ENCODE results near the gene FETUB. TPM values are rescaled to one million over a fixed set of nuclear protein-coding genes. Genes with fewer than 3 reads are reported as not detected.

FETUB gene
- total and polyA plus RNA-seq, 2 of the 8 experiments (the other 6 are each of a cell fraction or from before 2014, with no cell fraction given) = 0.15 TPM; not detected in 1

DNA sequence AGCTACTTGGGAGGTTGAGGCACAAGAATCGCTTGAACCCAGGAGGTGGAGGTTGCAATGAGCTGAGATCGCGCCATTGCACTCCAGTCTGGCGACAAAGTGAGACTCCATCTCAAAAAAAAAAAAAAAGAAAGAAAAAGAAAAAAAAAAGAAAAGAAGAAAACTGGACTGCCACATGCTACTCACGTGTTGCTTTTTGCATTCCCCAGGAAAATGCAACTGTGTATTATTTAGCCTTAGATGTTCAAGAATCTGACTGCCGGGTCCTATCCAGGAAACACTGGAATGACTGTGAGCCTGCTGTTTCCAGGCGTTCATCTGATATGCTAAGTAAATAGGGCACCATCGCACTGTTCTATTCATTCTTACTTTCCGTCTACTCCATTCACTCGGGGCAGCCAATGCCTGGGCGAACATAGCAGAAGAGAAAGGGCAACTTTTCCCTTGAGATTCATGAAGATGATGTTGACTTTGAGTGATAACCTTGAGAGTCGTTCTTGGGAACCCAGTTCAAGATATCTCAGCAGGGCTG lies 47.0 kb downstream of the FETUB start:
- no peaks in the 10 kb centered on the region for H3K23me2 ChIP-seq (ENCODE audit: low read depth, low read length)
- 93% methylated on average over 9 of the region's 12 CpGs; no CpG with 5 or more reads in 1 of the 2 experiments for WGBS, 2 experiments (ENCODE audit: extremely low coverage in 1 of 2, insufficient coverage in 1 of 2, insufficient read length in 1 of 2, insufficient replicate concordance in 2 of 2, low coverage in 1 of 2, low lambda C conversion rate in 2 of 2, missing lambda C conversion rate in 1 of 2)
- no peak overlapping the region for H2AK5ac ChIP-seq (ENCODE audit: low read depth, low read length)
- H2BK5ac ChIP-seq (ENCODE audit: low read depth, low read length) = no peak overlapping the region
- ChIA-PET POLR2A (ENCODE audit: partially characterized antibody) (interaction anchor here (1.2 kb wide), 1 partner anchor 30 kb away, joined by 3 read pairs; no protein-coding TSS in a partner anchor), CTCF (ENCODE audit: partially characterized antibody) (no interaction called here)
- H3K27me3 ChIP-seq (replicated peaks in 1 of 4; ENCODE audit: control insufficient read depth in 3 of 4, extremely low read depth in 1 of 4, insufficient read depth in 3 of 4, low read length in 3 of 4) = no peaks in the 10 kb centered on the region; a peak in 1 of 7 replicates
- peaks cover 6 to 12% of the 10 kb centered on the region in 2 experiments; a peak in 2 of 4 replicates for H3K9me3 ChIP-seq (ENCODE audit: insufficient read depth in 2 of 2, low read depth in 1 of 2, low read length in 1 of 2)
- H2BK120ac ChIP-seq (replicated peaks; ENCODE audit: low read depth, low read length) = no peak overlapping the region
- no peak for FAIRE-seq
- no peaks in the 10 kb centered on the region for H3K36me3 ChIP-seq (ENCODE audit: control insufficient read depth in 2 of 4, insufficient read depth in 4 of 4, low read length in 3 of 4)
- no peak overlapping the region for H4K5ac ChIP-seq (ENCODE audit: insufficient read length, low read depth, low read length)
- H3K4me1 ChIP-seq (replicated peaks in 1 of 4; ENCODE audit: control insufficient read depth in 3 of 4, insufficient read depth in 4 of 4, low read length in 3 of 4) = no peaks in the 10 kb centered on the region
- no peak overlapping the region for H3K27ac ChIP-seq (ENCODE audit: low read depth, low read length)
- no peak for DNase-seq (ENCODE audit: low read depth in 1 of 2, low spot score in 2 of 2)
- no peak overlapping the region for H3K14ac ChIP-seq (ENCODE audit: insufficient read length)
- no peak overlapping the region for H3K18ac ChIP-seq (ENCODE audit: extremely low read depth, low read length)
- no peak overlapping the region for H2BK20ac ChIP-seq (ENCODE audit: low read length)
- no peak overlapping the region for H4K8ac ChIP-seq (ENCODE audit: extremely low read depth, insufficient read depth, low read length)
- no peak for TF ChIP-seq RXRA (IDR thresholded peaks at IDR 0.05; ENCODE audit: insufficient read depth, low read depth, low read length)
- no peak for TF ChIP-seq CBX5 (IDR thresholded peaks at IDR 0.05; ENCODE audit: low read depth, low read length)
- TF ChIP-seq TCF12 (IDR thresholded peaks at IDR 0.05; ENCODE audit: low read depth, low read length) = no peak
- TF ChIP-seq, protein P1, sequence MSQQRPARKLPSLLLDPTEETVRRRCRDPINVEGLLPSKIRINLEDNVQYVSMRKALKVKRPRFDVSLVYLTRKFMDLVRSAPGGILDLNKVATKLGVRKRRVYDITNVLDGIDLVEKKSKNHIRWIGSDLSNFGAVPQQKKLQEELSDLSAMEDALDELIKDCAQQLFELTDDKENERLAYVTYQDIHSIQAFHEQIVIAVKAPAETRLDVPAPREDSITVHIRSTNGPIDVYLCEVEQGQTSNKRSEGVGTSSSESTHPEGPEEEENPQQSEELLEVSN (IDR thresholded peaks at IDR 0.05) = no peak
- TF ChIP-seq SP1 (IDR thresholded peaks at IDR 0.05; ENCODE audit: low read depth, low read length) = no peak
- TF ChIP-seq TAF1 (IDR thresholded peaks at IDR 0.05; ENCODE audit: low read depth, low read length) = no peak
- TF ChIP-seq KDM1A (IDR thresholded peaks at IDR 0.05; ENCODE audit: borderline replicate concordance, low read length) = no peak
- TF ChIP-seq POLR2AphosphoS5 (IDR thresholded peaks at IDR 0.05; ENCODE audit: low read depth, low read length) = no peak
- TF ChIP-seq GABPA (IDR thresholded peaks at IDR 0.05; ENCODE audit: borderline replicate concordance, insufficient read depth, low read length) = no peak
- TF ChIP-seq ASH2L (IDR thresholded peaks at IDR 0.05; ENCODE audit: low read length) = no peak
- no peak for TF ChIP-seq ATF2 (IDR thresholded peaks at IDR 0.05; ENCODE audit: low read length)
- no peak for TF ChIP-seq BCL11A (IDR thresholded peaks at IDR 0.05; ENCODE audit: low read depth in 2 of 2, low read length in 2 of 2)
- no peaks in the 10 kb centered on the region for H4K20me1 ChIP-seq (replicated peaks in 1 of 2; ENCODE audit: control insufficient read depth in 1 of 2, insufficient read depth in 2 of 2, low read length in 2 of 2)
- no peak overlapping the region for H3K23ac ChIP-seq (ENCODE audit: insufficient read length)
- no peak overlapping the region for H3K4ac ChIP-seq (replicated peaks; ENCODE audit: insufficient read length, low read depth, low read length)
- H2AFZ ChIP-seq (ENCODE audit: low read length) = no peak overlapping the region
- no peak overlapping the region for H3K9ac ChIP-seq (replicated peaks in 1 of 4; ENCODE audit: extremely low read depth in 1 of 4, low read depth in 3 of 4, low read length in 3 of 4)
- no peak overlapping the region for H4K91ac ChIP-seq (replicated peaks; ENCODE audit: insufficient read length, low read length)
- no peak overlapping the region for H2BK12ac ChIP-seq (ENCODE audit: low read depth, low read length)
- H3K4me3 ChIP-seq (ENCODE audit: extremely low read depth in 1 of 4, insufficient read depth in 2 of 4, low read depth in 3 of 4, low read length in 4 of 4) = no peak overlapping the region
- H3K79me1 ChIP-seq (ENCODE audit: low read depth, low read length) = no peaks in the 10 kb centered on the region
- no peak overlapping the region for H3K56ac ChIP-seq (replicated peaks; ENCODE audit: insufficient read length, low read depth, low read length)
- no peak overlapping the region for H3K4me2 ChIP-seq (ENCODE audit: insufficient read depth in 1 of 2, low read depth in 2 of 2, low read length in 2 of 2)
- H2BK15ac ChIP-seq (ENCODE audit: low read length) = no peak overlapping the region
- no peaks in the 10 kb centered on the region for H3K79me2 ChIP-seq (ENCODE audit: control insufficient read depth in 1 of 2, insufficient read depth in 2 of 2, low read length in 2 of 2)
